A673 (cell line): Measurements from ENCODE around the gene SMPD2. TPM values are rescaled to one million over a fixed set of nuclear protein-coding genes. Genes with fewer than 3 reads are reported as not detected.

ENCODE experiments used
- BruUV-seq: library from RNA; stranded (reverse); fragments of 400-500 nt; replicated peaks from 2 replicates; lab custom pipeline; 2021; lab: Mats Ljungman, UMichigan
- CTCF ChIA-PET: fragments of 300-600 bp; sonication (Branson Sonifier 250); formaldehyde crosslinking; loops from one replicate; lab custom pipeline; 2022; ENCODE audit warnings: antibody characterized with exemption; lab: Charles Lee
- POLR2A ChIA-PET: fragments of 300-600 bp; sonication (Branson Sonifier 250); formaldehyde crosslinking; loops from one replicate; lab custom pipeline; 2022; ENCODE audit warnings: antibody characterized with exemption; ENCODE audit not compliant: low non-redundant PET; lab: Charles Lee
- DNase-seq: peaks from one replicate; pipeline ENCODE4 v3.0.0-alpha.2; 2015; ENCODE audit warnings: low spot score
- H3K27ac ChIP-seq: fragments of 200-600 bp; sonication (generic); 2 replicates; pipeline ENCODE4 v1.5.1; 2016; ENCODE audit warnings: mixed run types, low read depth, mild to moderate bottlenecking, mixed read lengths, antibody characterized with exemption, low read length; ENCODE audit not compliant: poor library complexity, severe bottlenecking
- H3K27me3 ChIP-seq: fragments of 200-600 bp; sonication (generic); replicated peaks from 2 replicates; pipeline ENCODE4 v1.6.1; 2017; ENCODE audit warnings: mixed run types, low read depth, mild to moderate bottlenecking, mixed read lengths, antibody characterized with exemption, low read length; ENCODE audit not compliant: insufficient read depth, poor library complexity
- H3K36me3 ChIP-seq: fragments of 200-600 bp; sonication (generic); 2 replicates; pipeline ENCODE4 v1.6.1; 2016; ENCODE audit warnings: mixed run types, mild to moderate bottlenecking, mixed read lengths, antibody characterized with exemption, low read length; ENCODE audit not compliant: insufficient read depth, poor library complexity, severe bottlenecking
- H3K4me1 ChIP-seq: fragments of 200-600 bp; sonication (generic); 2 replicates; pipeline ENCODE4 v1.6.1; 2017; ENCODE audit warnings: mixed run types, mild to moderate bottlenecking, mixed read lengths, antibody characterized with exemption, low read length; ENCODE audit not compliant: insufficient read depth, poor library complexity, severe bottlenecking
- H3K4me3 ChIP-seq: fragments of 200-600 bp; sonication (generic); 2 replicates; pipeline ENCODE4 v1.5.1; 2016; ENCODE audit warnings: low read depth, mixed run types, mild to moderate bottlenecking, mixed read lengths, low read length; ENCODE audit not compliant: poor library complexity, severe bottlenecking
- H3K9me3 ChIP-seq: fragments of 200-600 bp; sonication (generic); 2 replicates; pipeline ENCODE4 v1.6.1; 2016; ENCODE audit warnings: mixed run types, low read depth, mild to moderate bottlenecking, mixed read lengths, antibody characterized with exemption, low read length; ENCODE audit not compliant: poor library complexity, severe bottlenecking
- CTCF ChIP-seq: fragments of 300-800, 200-600 bp; sonication (generic); conservative IDR thresholded peaks from 2 replicates; pipeline ENCODE4 v1.5.1; 2017; ENCODE audit warnings: low read depth, mild to moderate bottlenecking, antibody characterized with exemption, low read length, moderate library complexity, mixed read lengths
- EZH2 ChIP-seq: fragments of 200-600 bp; sonication (generic); IDR thresholded peaks from 2 replicates; pipeline ENCODE4 v1.6.1; 2017; ENCODE audit warnings: borderline replicate concordance, low read depth, mild to moderate bottlenecking, mixed read lengths, antibody characterized with exemption, low read length; ENCODE audit not compliant: poor library complexity, severe bottlenecking
- intact Hi-C: fragments of 100-400 bp; cut with micrococcal nuclease; formaldehyde crosslinking; loops from one replicate; pipeline ENCODE4 v1.10.0; 2022; ENCODE audit not compliant: unreplicated experiment
- total RNA-seq: library from RNA; stranded (reverse); gene quantifications from 2 replicates; pipeline ENCODE4 v1.2.3, GENCODE V29; 2021

SMPD2 gene
- total RNA-seq, 1 experiment from 2014 or later, result 8.6 TPM

DNA sequence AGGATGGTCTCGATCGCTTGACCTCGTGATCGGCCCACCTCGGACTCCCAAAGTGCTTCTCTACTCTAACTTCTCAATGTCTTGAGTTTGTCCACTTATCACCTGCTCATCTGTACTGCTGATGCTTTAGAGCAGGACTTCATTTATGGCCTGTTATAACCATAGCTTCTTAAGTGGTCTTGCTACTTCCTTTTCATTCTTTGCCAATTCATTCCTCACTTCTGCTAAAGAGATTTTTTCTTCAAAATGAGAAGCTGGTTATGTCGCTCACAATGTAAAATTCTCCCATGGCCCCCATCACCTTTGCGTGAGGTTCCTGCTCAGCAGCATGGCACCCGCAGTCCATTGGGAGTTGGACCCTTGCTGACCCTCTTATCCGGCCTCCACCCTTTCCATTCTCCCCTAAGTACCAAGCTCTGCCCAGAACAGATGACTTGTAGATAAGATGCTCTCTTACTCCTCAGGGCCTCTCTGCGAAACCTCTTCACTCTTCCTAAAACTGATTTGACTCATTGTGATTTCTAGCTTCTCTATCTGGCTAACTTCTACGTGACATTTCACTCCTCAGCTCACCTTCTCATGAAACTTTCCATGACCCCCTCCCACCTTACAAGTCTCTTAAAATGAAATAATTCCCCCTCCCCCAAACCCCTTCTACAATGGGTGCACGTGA is 44.3 kb upstream of the SMPD2 start:
- TF ChIP-seq CTCF, result no peak
- no peak for TF ChIP-seq EZH2
- no TSS peak for BruUV-seq
- intact Hi-C loops, result no loop called here
- Histone ChIP-seq H3K27me3 (no peaks in the 10 kb centered on the region), H3K27ac (no peak overlapping the region), H3K4me3 (no peak overlapping the region), H3K9me3 (no peaks in the 10 kb centered on the region), H3K36me3 (no peaks in the 10 kb centered on the region), H3K4me1 (no peaks in the 10 kb centered on the region)
- DNase-seq, result no peak
- CTCF ChIA-PET, result no interaction called here
- POLR2A ChIA-PET, result no interaction called here

DNA sequence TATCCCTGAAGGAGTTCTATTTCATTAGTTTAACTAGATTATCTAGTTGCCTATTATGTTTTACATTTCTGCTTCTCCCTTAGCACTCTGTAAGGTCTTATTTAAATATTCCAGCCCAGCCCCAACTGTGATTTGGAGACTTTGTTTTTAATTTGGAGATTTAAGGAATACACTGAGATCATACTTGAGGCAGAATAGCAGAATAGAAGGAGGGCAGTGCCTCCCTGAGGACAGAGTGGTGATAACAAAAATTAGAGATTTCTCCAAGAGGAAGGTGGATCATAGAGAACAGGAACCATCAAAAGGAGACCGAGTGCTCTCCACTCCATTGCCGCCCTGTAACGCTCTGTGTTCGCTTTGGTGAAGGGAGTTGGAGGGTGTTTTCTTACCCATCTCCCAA is 43.5 kb upstream of the SMPD2 start:
- peak; percentile 18 for DNase-seq
- H3K36me3 ChIP-seq, result no peaks in the 10 kb centered on the region
- POLR2A ChIA-PET, result no interaction called here
- peak; percentile 35; the same call in 1 of the 2 replicates for TF ChIP-seq CTCF
- TF ChIP-seq EZH2, result no peak
- H3K4me3 ChIP-seq, result no peak overlapping the region
- no peaks in the 10 kb centered on the region for H3K9me3 ChIP-seq
- H3K27me3 ChIP-seq, result no peaks in the 10 kb centered on the region
- CTCF ChIA-PET, result interaction anchor here (0.7 kb wide), 1 partner anchor 100 kb away, joined by 4 read pairs; no protein-coding TSS in a partner anchor
- no peaks in the 10 kb centered on the region for H3K4me1 ChIP-seq
- H3K27ac ChIP-seq, result no peak overlapping the region
- intact Hi-C loops, result no loop called here
- BruUV-seq, result no TSS peak

GRCh38 chr6:109406196-109406595 is 34.3 kb upstream of the SMPD2 start:
- TF ChIP-seq CTCF, result no peak
- no peak for TF ChIP-seq EZH2
- Histone ChIP-seq H3K27me3 (no peaks in the 10 kb centered on the region), H3K4me1 (no peaks in the 10 kb centered on the region), H3K9me3 (no peaks in the 10 kb centered on the region), H3K36me3 (no peaks in the 10 kb centered on the region), H3K27ac (no peak overlapping the region), H3K4me3 (no peak overlapping the region)
- POLR2A ChIA-PET, result no interaction called here
- intact Hi-C loops, result no loop called here
- BruUV-seq, result no TSS peak
- no peak for DNase-seq
- CTCF ChIA-PET, result no interaction called here
